GM12892 (cell line): Measurements from ENCODE around the gene CST7.
"Not testable (repeated sequence)": the region's sequence is repeated elsewhere in the genome, so short reads cannot be mapped to it uniquely, and the experiment has no call there.

ENCODE experiments used
- DNase-seq: peaks from one replicate; pipeline ENCODE4 v3.0.0; 2011; ENCODE audit not compliant: insufficient read length
- FAIRE-seq: peaks from 2 replicates; lab custom pipeline; 2011; peaks lifted over from hg19 to GRCh38; lab: Jason Lieb, UNC
- POLR2A ChIP-seq: IDR thresholded peaks from 2 replicates; pipeline ENCODE4 v1.6.1; 2011; ENCODE audit warnings: low read depth, low read length, control low read depth
- POLR2AphosphoS5 ChIP-seq: IDR thresholded peaks from 2 replicates; pipeline ENCODE4 v1.6.1; 2011; ENCODE audit warnings: low read depth, low read length, control low read depth
- TAF1 ChIP-seq: IDR thresholded peaks from 2 replicates; pipeline ENCODE4 v1.6.1; 2011; ENCODE audit warnings: low read depth, mild to moderate bottlenecking, control low read depth, low read length, borderline replicate concordance

Gene CST7

DNA sequence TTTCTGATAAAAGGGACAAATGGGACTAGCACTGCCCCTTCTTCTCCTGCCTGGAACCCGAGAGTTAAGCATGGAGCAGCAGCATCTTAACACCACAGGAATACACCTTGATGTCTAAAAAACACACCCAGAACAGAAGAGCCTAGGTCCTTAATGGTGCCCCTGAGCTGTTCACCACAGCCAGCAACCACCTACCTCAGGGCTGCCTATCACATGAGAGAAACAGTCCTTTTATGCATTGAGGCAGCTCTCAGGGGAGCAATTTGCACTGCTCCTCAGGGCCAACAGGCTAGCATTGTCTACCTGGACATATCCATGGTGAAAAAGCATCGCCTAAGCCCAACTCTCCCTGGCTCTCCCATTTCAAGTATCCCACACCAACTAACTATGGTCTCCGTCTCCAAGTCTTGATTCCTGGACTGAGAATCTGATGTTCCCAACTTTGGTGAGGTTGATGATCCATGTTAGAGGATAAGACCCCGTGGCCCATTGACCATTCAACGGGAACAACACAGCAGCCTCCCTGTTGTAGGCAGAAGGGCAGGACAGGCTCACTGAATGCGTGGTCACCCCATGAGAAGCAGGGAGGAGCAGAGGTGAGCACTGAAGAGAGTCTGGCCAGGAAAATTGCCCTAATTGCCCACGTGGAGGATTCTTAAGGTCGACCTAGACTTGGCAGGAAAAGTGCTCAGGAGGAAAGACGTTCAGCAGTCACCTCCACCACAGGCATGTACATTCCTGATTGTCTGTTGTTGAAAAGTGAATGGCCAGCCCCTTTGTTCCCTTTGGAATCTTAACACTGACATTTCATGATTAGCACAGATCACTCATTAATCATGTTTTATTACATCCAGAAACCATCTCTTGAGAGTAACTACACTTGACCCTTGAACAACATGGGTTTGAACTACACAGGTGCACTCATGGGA lies 47.6 kb downstream of the CST7 start:
- DNase-seq (no peak), FAIRE-seq (no peak)
- TF ChIP-seq TAF1 (no peak), POLR2AphosphoS5 (no peak), POLR2A (no peak)

GRCh38 chr20:24998121-24998520 lies 49.1 kb downstream of the CST7 start:
- no peak for FAIRE-seq

GRCh38 chr20:24998631-24999445 lies 49.8 kb downstream of the CST7 start:
- TF ChIP-seq TAF1 (no peak), POLR2A (no peak), POLR2AphosphoS5 (no peak)
- DNase-seq (no peak), FAIRE-seq (no peak)

More at GRCh38 chr20:24998121-24998520, 49.1 kb downstream of the CST7 start:
- no peak for TF ChIP-seq TAF1
- no peak for TF ChIP-seq POLR2A
- TF ChIP-seq POLR2AphosphoS5: no peak
- no peak for DNase-seq

DNA sequence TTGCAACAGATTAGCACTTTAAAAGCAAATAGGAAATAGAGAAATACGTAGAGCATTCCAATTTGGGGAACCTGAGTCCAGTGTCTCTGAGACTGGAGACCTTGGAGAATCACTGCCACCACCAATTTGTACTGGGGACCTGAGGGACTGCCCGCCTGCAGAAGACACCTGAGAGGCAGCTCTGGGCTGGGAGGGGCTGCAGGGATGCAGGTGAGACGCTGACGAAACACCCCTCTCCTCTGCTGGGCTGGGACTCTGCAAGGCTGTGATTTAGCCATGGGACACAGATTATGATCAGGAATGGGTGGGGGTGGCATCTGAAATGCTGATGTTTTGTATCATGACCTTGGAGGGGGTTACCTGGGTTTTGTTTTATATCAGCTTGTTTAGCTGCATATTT lies 50.5 kb downstream of the CST7 start:
- TF ChIP-seq TAF1: no peak
- no peak for TF ChIP-seq POLR2A
- no peak for TF ChIP-seq POLR2AphosphoS5

DNA sequence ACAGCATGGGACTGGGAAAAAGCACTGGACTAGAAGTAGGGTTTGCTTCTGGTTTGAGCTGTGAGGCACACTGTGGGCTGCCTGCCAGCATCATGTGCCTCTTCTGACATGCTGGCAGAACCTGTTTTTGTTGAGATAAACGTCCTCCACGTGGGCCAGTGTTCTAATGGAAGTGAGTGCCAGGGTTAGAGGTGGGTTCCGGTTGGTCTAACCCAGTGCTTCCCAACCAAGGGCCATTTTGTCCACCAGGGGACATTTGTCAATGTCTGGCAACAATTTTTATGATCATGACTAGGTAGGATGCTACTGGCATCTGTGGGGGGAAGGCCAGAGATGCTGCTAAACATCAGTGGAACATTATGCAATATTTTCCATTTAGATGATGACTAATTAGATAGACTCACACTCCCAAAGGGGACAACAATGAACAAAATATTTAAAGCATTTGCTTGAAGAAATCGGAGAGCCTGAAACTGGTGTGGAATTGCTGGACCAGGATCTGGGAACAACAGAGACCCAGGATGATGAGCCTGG lies 51.3 kb downstream of the CST7 start:
- no peak for TF ChIP-seq POLR2AphosphoS5
- no peak for FAIRE-seq
- DNase-seq: no peak

More for the DNA sequence above, 50.5 kb downstream of the CST7 start:
- no peak for DNase-seq
- FAIRE-seq: no peak

GRCh38 chr20:25001323-25001722 lies 52.3 kb downstream of the CST7 start:
- DNase-seq, FAIRE-seq: not testable (repeated sequence)

DNA sequence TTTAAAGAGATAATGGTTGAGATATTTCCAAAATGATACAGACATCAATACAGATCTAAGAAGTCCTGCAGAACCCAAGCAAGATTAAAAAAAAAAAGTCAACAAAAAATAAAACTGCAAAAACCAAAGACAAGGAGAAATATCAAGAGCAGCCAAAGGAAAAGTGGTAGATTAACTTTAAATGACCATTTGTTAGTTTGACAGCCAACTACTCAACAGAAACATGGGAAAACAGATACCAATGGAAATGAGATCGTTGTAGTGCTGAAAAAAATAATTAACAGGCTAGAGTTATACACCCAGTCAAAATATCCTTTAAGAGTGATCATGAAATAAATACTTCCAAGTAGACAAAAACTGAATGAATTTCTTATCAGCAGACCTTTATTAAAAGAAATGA lies 53.9 kb downstream of the CST7 start:
- no peak for DNase-seq
- FAIRE-seq: no peak
- no peak for TF ChIP-seq POLR2AphosphoS5
- no peak for TF ChIP-seq TAF1

DNA sequence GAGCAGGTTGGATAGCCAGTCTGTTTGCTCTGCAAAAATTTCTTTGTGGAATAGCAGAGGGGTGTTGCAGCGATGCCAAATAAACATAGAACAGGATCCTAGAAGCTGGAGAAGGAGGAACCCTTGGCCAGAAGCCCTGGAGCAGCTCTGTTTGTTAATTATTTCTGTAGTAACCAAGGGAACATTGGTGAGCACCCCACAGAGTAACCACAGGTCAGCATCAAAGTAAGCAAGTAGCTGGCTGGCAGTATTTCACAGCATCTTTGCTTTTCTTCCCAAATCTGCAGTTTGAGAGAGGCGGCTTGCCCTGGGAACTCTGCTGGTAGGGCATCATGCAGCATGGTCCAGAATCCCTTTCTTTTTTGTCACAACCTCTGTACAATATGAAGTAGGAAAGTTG lies 56.2 kb downstream of the CST7 start:
- FAIRE-seq: no peak
- TF ChIP-seq POLR2AphosphoS5 (no peak), POLR2A (no peak), TAF1 (no peak)
- no peak for DNase-seq

GRCh38 chr20:25005661-25006060 lies 56.6 kb downstream of the CST7 start:
- TF ChIP-seq POLR2AphosphoS5 (no peak), POLR2A (no peak), TAF1 (no peak)
- DNase-seq (no peak), FAIRE-seq (no peak)

- FAIRE-seq (no peak), DNase-seq (no peak)
- TF ChIP-seq POLR2AphosphoS5 (no peak), POLR2A (no peak), TAF1 (no peak)
Measured at GRCh38 chr20:25006431-25007167, 57.5 kb downstream of the CST7 start.
